ENCODE data around the gene PHTF2. TPM values are rescaled to one million over a fixed set of nuclear protein-coding genes. Genes with fewer than 3 reads are reported as not detected.

The PHTF2 gene
- polyA plus RNA-seq, 1 of the 3 experiments (the other 2 are of a cell fraction), result 21.2 TPM

GRCh38 chr7:77959080-77959479, 160.5 kb downstream of the PHTF2 start (continued):
- TF ChIP-seq ZBTB33 (IDR thresholded peaks at IDR 0.05; ENCODE audit: borderline replicate concordance, low read depth) (no peak), EP300 (IDR thresholded peaks at IDR 0.05; ENCODE audit: borderline replicate concordance in 1 of 2, low read depth in 1 of 2, low read length in 1 of 2) (no peak), REST (IDR thresholded peaks at IDR 0.05; ENCODE audit: low read depth, low read length) (no peak)

- H3K36me3 ChIP-seq (replicated peaks in 1 of 2; ENCODE audit: control insufficient read depth in 1 of 2, insufficient read depth in 2 of 2, low read length in 1 of 2), result peaks cover 0 to 9% of the 10 kb centered on the region in 2 experiments
- POLR2A ChIA-PET, result no interaction called here
- TF ChIP-seq MAX (IDR thresholded peaks at IDR 0.05; ENCODE audit: low read depth) (no peak), MEF2A (IDR thresholded peaks at IDR 0.05; ENCODE audit: borderline replicate concordance, low read depth) (no peak), FOXM1 (IDR thresholded peaks at IDR 0.05; ENCODE audit: low read depth) (no peak), JUND (IDR thresholded peaks at IDR 0.05) (no peak), RCOR1 (IDR thresholded peaks at IDR 0.05; ENCODE audit: low read length) (no peak)
- H3K27ac ChIP-seq (ENCODE audit: low read depth in 2 of 2, low read length in 1 of 2), result no peak overlapping the region
- no peaks in the 10 kb centered on the region for H3K9me2 ChIP-seq
- CTCF ChIA-PET, result interaction anchor here (0.8 to 1.5 kb wide), 2 partner anchors 12 to 60 kb away, joined by 3 to 4 read pairs; no protein-coding TSS in a partner anchor
- H3K4me3 ChIP-seq (ENCODE audit: low read depth in 2 of 2, low read length in 1 of 2), result no peak overlapping the region
- no peaks in the 10 kb centered on the region for H3K27me3 ChIP-seq (ENCODE audit: insufficient read depth)
- no peaks in the 10 kb centered on the region for H4K20me1 ChIP-seq (ENCODE audit: insufficient read depth)
- no peak for DNase-seq
- 95% methylated on average over 2 of the region's 2 CpGs for WGBS (ENCODE audit: low lambda C conversion rate)
- no peak overlapping the region for H3K9ac ChIP-seq
- H2AFZ ChIP-seq (ENCODE audit: low read depth), result no peak overlapping the region
- H3K4me2 ChIP-seq, result no peak overlapping the region
- no peaks in the 10 kb centered on the region for H3K79me2 ChIP-seq (ENCODE audit: insufficient read depth)
- peaks cover 6% of the 10 kb centered on the region for H3F3A ChIP-seq (replicated peaks; ENCODE audit: insufficient read depth)
- no peaks in the 10 kb centered on the region; a peak in 1 of 4 replicates for H3K4me1 ChIP-seq (ENCODE audit: control insufficient read depth in 1 of 2, insufficient read depth in 2 of 2, low read depth in 1 of 2, low read length in 1 of 2)
- H3K9me3 ChIP-seq, result no peaks in the 10 kb centered on the region
Measured at GRCh38 chr7:77960336-77960735, 161.8 kb downstream of the PHTF2 start.

GRCh38 chr7:77967429-77967828, 168.9 kb downstream of the PHTF2 start:
- Histone ChIP-seq H3K4me1 (ENCODE audit: control insufficient read depth in 1 of 2, insufficient read depth in 2 of 2, low read depth in 1 of 2, low read length in 1 of 2) (no peaks in the 10 kb centered on the region), H3K4me3 (ENCODE audit: low read depth in 2 of 2, low read length in 1 of 2) (no peak overlapping the region), H4K20me1 (ENCODE audit: insufficient read depth) (no peaks in the 10 kb centered on the region), H3K27ac (ENCODE audit: low read depth in 2 of 2, low read length in 1 of 2) (no peak overlapping the region), H3K36me3 (replicated peaks in 1 of 2; ENCODE audit: control insufficient read depth in 1 of 2, insufficient read depth in 2 of 2, low read length in 1 of 2) (no peaks in the 10 kb centered on the region), H3K79me2 (ENCODE audit: insufficient read depth) (no peaks in the 10 kb centered on the region), H3K9me2 (no peaks in the 10 kb centered on the region), H3K9me3 (no peaks in the 10 kb centered on the region), H3F3A (replicated peaks; ENCODE audit: insufficient read depth) (peaks cover 11% of the 10 kb centered on the region), H3K9ac (no peak overlapping the region), H3K4me2 (no peak overlapping the region), H3K27me3 (ENCODE audit: insufficient read depth) (no peaks in the 10 kb centered on the region), H2AFZ (ENCODE audit: low read depth) (no peak overlapping the region)
- CTCF ChIA-PET, result interaction anchor here (0.6 to 1.2 kb wide), 2 partner anchors 22 to 309 kb away, joined by 3 to 4 read pairs; no protein-coding TSS in a partner anchor
- POLR2A ChIA-PET, result interaction anchor here (0.7 kb wide), 1 partner anchor 53 kb away, joined by 3 read pairs; no protein-coding TSS in a partner anchor
- no peak for TF ChIP-seq EP300 (IDR thresholded peaks at IDR 0.05; ENCODE audit: borderline replicate concordance in 1 of 2, low read depth in 1 of 2, low read length in 1 of 2)
- no peak for TF ChIP-seq MEF2A (IDR thresholded peaks at IDR 0.05; ENCODE audit: borderline replicate concordance, low read depth)
- no peak for TF ChIP-seq MXI1 (IDR thresholded peaks at IDR 0.05; ENCODE audit: low read depth, low read length)
- no peak for TF ChIP-seq CHD2 (IDR thresholded peaks at IDR 0.05; ENCODE audit: low read length, partially characterized antibody)
- TF ChIP-seq RCOR1 (IDR thresholded peaks at IDR 0.05; ENCODE audit: low read length), result no peak
- no peak for DNase-seq
